Activated T-cell treated with anti-CD3 and anti-CD28 coated beads, Interleukin-2, amount 50 U/mL, for 72 hours (primary cell): Measurements from ENCODE around the gene GPR12. TPM values are rescaled to one million over a fixed set of nuclear protein-coding genes. Genes with fewer than 3 reads are reported as not detected.

Experiments used
- ATAC-seq, 2 donors: fragments of 150-1000 bp; cut with Tn5 transposase; replicated peaks in 1 of 2; 2 replicates each; pipeline ENCODE4 v1.10.0; 2021; ENCODE audit warnings: moderate library complexity in 2 of 2, mild to moderate bottlenecking in 1 of 2
- DNase-seq, 2 donors: peaks; one replicate each; pipeline ENCODE4 v3.0.0; 2021 to 2022; ENCODE audit warnings: mixed read lengths in 1 of 2
- H3K27ac Mint-ChIP-seq: one replicate; pipeline ENCODE4 v1.8.0; 2022; ENCODE audit warnings: mild to moderate bottlenecking, moderate library complexity, mixed read lengths
- H3K27me3 Mint-ChIP-seq: one replicate; pipeline ENCODE4 v1.8.0; 2022; ENCODE audit warnings: low read depth, mixed read lengths
- H3K36me3 Mint-ChIP-seq, 2 donors: one replicate each; pipeline ENCODE4 v1.8.0; 2022; ENCODE audit warnings: mixed read lengths in 2 of 2, mild to moderate bottlenecking in 1 of 2; ENCODE audit not compliant: insufficient read depth in 2 of 2
- H3K4me1 Mint-ChIP-seq: one replicate; pipeline ENCODE4 v1.8.0; 2022; ENCODE audit warnings: low read depth, mixed read lengths
- H3K4me3 Mint-ChIP-seq, 2 donors: one replicate each; pipeline ENCODE4 v1.8.0; 2022; ENCODE audit warnings: mild to moderate bottlenecking in 2 of 2, mixed read lengths in 2 of 2, moderate library complexity in 2 of 2
- H3K9me3 Mint-ChIP-seq, 2 donors: one replicate each; pipeline ENCODE4 v1.8.0; 2022; ENCODE audit warnings: mixed read lengths in 2 of 2
- total RNA-seq, 2 donors: library from RNA; stranded (reverse); gene quantifications; one replicate each; pipeline ENCODE4 v1.2.3, GENCODE V29; 2022

GPR12 gene
- total RNA-seq, 2 donors from 2014 or later, result not detected

GRCh38 chr13:26709461-26709860 is 51.1 kb downstream of the GPR12 start:
- H3K9me3 Mint-ChIP-seq, result peaks cover 5% of the 10 kb centered on the region in 2 donors
- no peaks in the 10 kb centered on the region for H3K36me3 Mint-ChIP-seq
- H3K4me3 Mint-ChIP-seq, result no peak overlapping the region
- H3K27me3 Mint-ChIP-seq, result no peaks in the 10 kb centered on the region
- H3K27ac Mint-ChIP-seq, result no peak overlapping the region
- ATAC-seq (no peak), DNase-seq (no peak)
- no peaks in the 10 kb centered on the region for H3K4me1 Mint-ChIP-seq

- Mint-ChIP-seq H3K27ac (no peak overlapping the region), H3K4me3 (no peak overlapping the region), H3K9me3 (peaks cover 5% of the 10 kb centered on the region in 2 donors), H3K4me1 (no peaks in the 10 kb centered on the region), H3K27me3 (no peaks in the 10 kb centered on the region), H3K36me3 (no peaks in the 10 kb centered on the region)
- DNase-seq (no peak), ATAC-seq (no peak)
These were observed 52.6 kb downstream of the GPR12 start for GRCh38 chr13:26708007-26708297.

- no peaks in the 10 kb centered on the region for H3K4me1 Mint-ChIP-seq
- no peaks in the 10 kb centered on the region for H3K36me3 Mint-ChIP-seq
- peak; percentile 67 to 75 for ATAC-seq
- no peaks in the 10 kb centered on the region for H3K9me3 Mint-ChIP-seq
- no peaks in the 10 kb centered on the region for H3K27me3 Mint-ChIP-seq
- DNase-seq, result peak; percentile 30 to 42
- no peak overlapping the region for H3K27ac Mint-ChIP-seq
- no peak overlapping the region for H3K4me3 Mint-ChIP-seq
These were observed 53.2 kb downstream of the GPR12 start for GRCh38 chr13:26707122-26708006.

DNA sequence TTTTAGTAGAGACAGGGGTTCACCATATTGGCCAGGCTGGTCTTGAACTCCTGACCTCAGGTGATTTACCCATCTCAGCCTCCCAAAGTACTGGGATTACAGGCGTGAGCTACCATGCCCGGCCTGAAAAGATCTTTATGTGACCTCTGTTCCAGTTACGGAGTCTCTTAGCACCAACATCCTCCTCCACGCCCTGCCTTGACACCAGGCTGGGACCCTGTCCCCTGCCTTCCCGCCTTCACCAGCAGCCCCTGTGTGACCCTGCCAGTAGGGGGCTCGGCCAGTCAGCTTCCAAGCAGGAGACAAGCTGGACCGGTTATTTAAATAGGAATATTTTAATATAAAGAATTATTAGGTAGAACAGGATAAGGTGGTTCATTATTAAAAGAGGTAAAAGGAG is 54.2 kb downstream of the GPR12 start:
- ATAC-seq (no peak), DNase-seq (no peak)
- H3K4me3 Mint-ChIP-seq, result no peak overlapping the region
- no peaks in the 10 kb centered on the region for H3K9me3 Mint-ChIP-seq
- no peaks in the 10 kb centered on the region for H3K4me1 Mint-ChIP-seq
- H3K27ac Mint-ChIP-seq, result no peak overlapping the region
- no peaks in the 10 kb centered on the region for H3K36me3 Mint-ChIP-seq
- no peaks in the 10 kb centered on the region for H3K27me3 Mint-ChIP-seq

- Mint-ChIP-seq H3K9me3 (no peaks in the 10 kb centered on the region), H3K4me1 (no peaks in the 10 kb centered on the region), H3K4me3 (no peak overlapping the region)
These were observed 55.0 kb downstream of the GPR12 start for GRCh38 chr13:26705536-26705935.

More at GRCh38 chr13:26705536-26705935, 55.0 kb downstream of the GPR12 start:
- DNase-seq, result no peak
- Mint-ChIP-seq H3K27me3 (no peaks in the 10 kb centered on the region), H3K27ac (no peak overlapping the region), H3K36me3 (no peaks in the 10 kb centered on the region)
- ATAC-seq, result no peak

Other genes with a start within 250 kb of the GPR12 start
- gene WASF3, start 203.1 kb downstream of the GPR12 start, total RNA-seq, result under 1 TPM; 0.14 to 0.17 TPM